ENCODE measurements around the gene PSMG2. TPM values are rescaled to one million over a fixed set of nuclear protein-coding genes. Genes with fewer than 3 reads are reported as not detected.

Gene PSMG2
- total RNA-seq, 2 donors from 2014 or later: 65.5 to 70.2 TPM

DNA sequence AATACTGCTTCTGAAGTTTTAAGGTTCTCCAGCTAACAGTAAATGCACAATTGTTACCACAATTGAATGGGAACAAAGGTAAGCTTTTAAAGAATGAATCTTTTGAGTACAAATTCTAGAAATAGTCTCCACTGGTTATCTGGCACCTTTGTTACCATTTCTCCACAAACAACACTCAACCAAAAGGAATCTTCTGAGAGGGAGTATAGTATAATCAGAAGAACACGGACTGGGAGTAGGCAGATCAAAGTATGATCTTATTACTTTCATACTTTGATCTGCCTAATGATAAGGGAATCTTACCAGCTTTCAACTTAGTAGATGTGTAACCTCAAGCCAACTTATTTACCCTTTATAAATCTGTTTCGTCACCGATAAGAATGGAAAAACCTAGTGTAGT is 1.7 kb upstream of the PSMG2 start:
- Mint-ChIP-seq H3K27me3 (ENCODE audit: insufficient read depth) (no peaks in the 10 kb centered on the region), H3K4me3 (peak overlapping the region; percentile 97), H3K36me3 (ENCODE audit: low read depth) (peaks cover 27% of the 10 kb centered on the region), H3K9me3 (no peaks in the 10 kb centered on the region), H3K27ac (no peak overlapping the region), H3K4me1 (peaks cover 17% of the 10 kb centered on the region)
- Histone ChIP-seq H3K9ac (ENCODE audit: extremely low read depth, low read length, poor library complexity, severe bottlenecking) (no peak overlapping the region), H3K4me1 (ENCODE audit: control insufficient read depth, insufficient read depth, low read length) (no peaks in the 10 kb centered on the region), H3K9me3 (ENCODE audit: control insufficient read depth, low read length) (no peaks in the 10 kb centered on the region), H3K4me3 (ENCODE audit: low read length) (peak overlapping the region; percentile 96), H3K27ac (ENCODE audit: low read depth, low read length) (no peak overlapping the region), H3K27me3 (ENCODE audit: control insufficient read depth, insufficient read depth, low read length, poor library complexity, severe bottlenecking) (no peaks in the 10 kb centered on the region), H3K36me3 (ENCODE audit: control insufficient read depth, insufficient read depth, low read length) (peaks cover 40% of the 10 kb centered on the region)
- TF ChIP-seq, protein P1, sequence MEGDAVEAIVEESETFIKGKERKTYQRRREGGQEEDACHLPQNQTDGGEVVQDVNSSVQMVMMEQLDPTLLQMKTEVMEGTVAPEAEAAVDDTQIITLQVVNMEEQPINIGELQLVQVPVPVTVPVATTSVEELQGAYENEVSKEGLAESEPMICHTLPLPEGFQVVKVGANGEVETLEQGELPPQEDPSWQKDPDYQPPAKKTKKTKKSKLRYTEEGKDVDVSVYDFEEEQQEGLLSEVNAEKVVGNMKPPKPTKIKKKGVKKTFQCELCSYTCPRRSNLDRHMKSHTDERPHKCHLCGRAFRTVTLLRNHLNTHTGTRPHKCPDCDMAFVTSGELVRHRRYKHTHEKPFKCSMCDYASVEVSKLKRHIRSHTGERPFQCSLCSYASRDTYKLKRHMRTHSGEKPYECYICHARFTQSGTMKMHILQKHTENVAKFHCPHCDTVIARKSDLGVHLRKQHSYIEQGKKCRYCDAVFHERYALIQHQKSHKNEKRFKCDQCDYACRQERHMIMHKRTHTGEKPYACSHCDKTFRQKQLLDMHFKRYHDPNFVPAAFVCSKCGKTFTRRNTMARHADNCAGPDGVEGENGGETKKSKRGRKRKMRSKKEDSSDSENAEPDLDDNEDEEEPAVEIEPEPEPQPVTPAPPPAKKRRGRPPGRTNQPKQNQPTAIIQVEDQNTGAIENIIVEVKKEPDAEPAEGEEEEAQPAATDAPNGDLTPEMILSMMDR (conservative IDR thresholded peaks at IDR 0.05): no peak
- WGBS, 2 experiments (ENCODE audit: insufficient coverage in 1 of 2, insufficient read length in 1 of 2): 90 to 100% methylated on average over 2 to 3 of the region's 3 CpGs
- no peak for DNase-seq

DNA sequence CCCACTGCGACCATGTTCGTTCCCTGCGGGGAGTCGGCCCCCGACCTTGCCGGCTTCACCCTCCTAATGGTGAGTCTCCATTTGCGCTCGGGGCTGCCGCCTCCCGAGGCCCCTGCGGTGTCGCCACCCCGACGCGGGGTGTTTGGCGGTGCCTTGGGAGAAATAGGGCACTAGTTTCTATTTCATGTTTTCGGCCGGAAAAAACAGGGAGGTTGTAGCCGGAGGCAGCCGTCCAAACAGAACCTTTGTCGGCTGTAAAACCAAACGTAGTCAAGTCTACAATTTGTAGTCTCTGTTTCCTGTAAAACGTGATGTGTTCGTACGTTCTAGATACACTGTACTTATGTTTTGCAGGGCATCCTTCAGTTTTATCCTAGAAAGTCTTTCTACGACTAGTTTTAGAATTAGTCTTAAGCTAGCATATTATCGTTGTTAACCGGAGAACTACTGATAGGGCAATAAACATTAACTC is 290 bp downstream of the PSMG2 start:
- Mint-ChIP-seq H3K27me3 (ENCODE audit: insufficient read depth) (no peaks in the 10 kb centered on the region), H3K4me3 (peak overlapping the region; percentile 97), H3K27ac (peak overlapping the region; percentile 100), H3K9me3 (no peaks in the 10 kb centered on the region), H3K36me3 (ENCODE audit: low read depth) (peaks cover 42% of the 10 kb centered on the region), H3K4me1 (peaks cover 17% of the 10 kb centered on the region)
- peak overlapping the region; percentile 97 for H3K9ac ChIP-seq (ENCODE audit: extremely low read depth, low read length, poor library complexity, severe bottlenecking)
- DNase-seq: no peak
- no peaks in the 10 kb centered on the region for H3K27me3 ChIP-seq (ENCODE audit: control insufficient read depth, insufficient read depth, low read length, poor library complexity, severe bottlenecking)
- TF ChIP-seq, protein P1 (conservative IDR thresholded peaks at IDR 0.05): no peak
- H3K4me3 ChIP-seq (ENCODE audit: low read length): peak overlapping the region; percentile 96
- no peaks in the 10 kb centered on the region for H3K9me3 ChIP-seq (ENCODE audit: control insufficient read depth, low read length)
- 0% methylated on average over 27 to 28 of the region's 28 CpGs for WGBS, 2 experiments (ENCODE audit: insufficient coverage in 1 of 2, insufficient read length in 1 of 2)
- H3K36me3 ChIP-seq (ENCODE audit: control insufficient read depth, insufficient read depth, low read length): peaks cover 43% of the 10 kb centered on the region
- H3K4me1 ChIP-seq (ENCODE audit: control insufficient read depth, insufficient read depth, low read length): no peaks in the 10 kb centered on the region
- H3K27ac ChIP-seq (ENCODE audit: low read depth, low read length): peak overlapping the region; percentile 100

DNA sequence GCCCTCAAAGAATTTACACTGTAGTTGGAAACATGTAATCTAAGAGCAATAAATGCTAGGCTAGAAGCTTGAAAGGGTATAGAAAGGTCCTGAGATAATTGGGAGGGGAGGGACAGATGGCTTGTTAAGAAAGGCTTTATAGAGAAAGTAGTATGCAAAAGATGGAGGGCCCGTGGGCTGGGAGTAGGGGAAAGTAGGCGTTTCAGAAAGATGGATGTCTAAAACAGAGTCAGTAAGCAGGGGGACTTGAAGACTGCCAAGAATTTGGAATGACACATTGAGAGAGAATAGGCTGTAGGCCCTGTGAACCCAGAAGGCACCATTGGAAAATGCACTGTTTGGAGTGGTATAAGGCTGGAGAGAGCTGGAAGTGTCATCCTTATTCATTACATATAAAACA is 822 bp downstream of the PSMG2 start:
- H3K27me3 Mint-ChIP-seq (ENCODE audit: insufficient read depth): no peaks in the 10 kb centered on the region
- no peak overlapping the region for H3K27ac ChIP-seq (ENCODE audit: low read depth, low read length)
- 11 to 12% methylated on average over 2 of the region's 2 CpGs for WGBS, 2 experiments (ENCODE audit: insufficient coverage in 1 of 2, insufficient read length in 1 of 2)
- TF ChIP-seq, protein P1 (conservative IDR thresholded peaks at IDR 0.05): no peak
- DNase-seq: no peak
- H3K27me3 ChIP-seq (ENCODE audit: control insufficient read depth, insufficient read depth, low read length, poor library complexity, severe bottlenecking): no peaks in the 10 kb centered on the region
- peak overlapping the region; percentile 100 for H3K27ac Mint-ChIP-seq
- H3K4me1 Mint-ChIP-seq: peaks cover 17% of the 10 kb centered on the region
- peaks cover 40% of the 10 kb centered on the region for H3K36me3 Mint-ChIP-seq (ENCODE audit: low read depth)
- no peaks in the 10 kb centered on the region for H3K9me3 Mint-ChIP-seq
- peak overlapping the region; percentile 96 for H3K4me3 ChIP-seq (ENCODE audit: low read length)
- H3K4me1 ChIP-seq (ENCODE audit: control insufficient read depth, insufficient read depth, low read length): no peaks in the 10 kb centered on the region
- H3K9ac ChIP-seq (ENCODE audit: extremely low read depth, low read length, poor library complexity, severe bottlenecking): peak overlapping the region; percentile 97
- peaks cover 41% of the 10 kb centered on the region for H3K36me3 ChIP-seq (ENCODE audit: control insufficient read depth, insufficient read depth, low read length)
- no peaks in the 10 kb centered on the region for H3K9me3 ChIP-seq (ENCODE audit: control insufficient read depth, low read length)
- H3K4me3 Mint-ChIP-seq: peak overlapping the region; percentile 97
